HT-29 (cell line): ENCODE data around the gene ADAMTSL2. TPM values are rescaled to one million over a fixed set of nuclear protein-coding genes. Genes with fewer than 3 reads are reported as not detected.

ENCODE experiments used
- DNase-seq: peaks from one replicate; pipeline ENCODE4 v3.0.0-alpha.2; 2015; ENCODE audit warnings: low spot score
- total RNA-seq: library from RNA; depleted of rRNA; stranded (reverse); fragments of >200 nt; shearing (Covaris generic); gene quantifications from 2 replicates; pipeline ENCODE4 v1.2.3, GENCODE V29; 2014

The ADAMTSL2 gene
- total RNA-seq, 1 experiment from 2014 or later, result 0.25 TPM

GRCh38 chr9:133517711-133518110 lies 16.8 kb upstream of the ADAMTSL2 start:
- DNase-seq, result no peak

- no peak for DNase-seq
Observed at GRCh38 chr9:133518200-133518599, 16.3 kb upstream of the ADAMTSL2 start.

- no peak for DNase-seq
Observed at GRCh38 chr9:133518706-133519449, 15.6 kb upstream of the ADAMTSL2 start.

GRCh38 chr9:133519693-133520092 lies 14.8 kb upstream of the ADAMTSL2 start:
- no peak for DNase-seq

GRCh38 chr9:133520121-133520835 lies 14.2 kb upstream of the ADAMTSL2 start:
- DNase-seq, result no peak

GRCh38 chr9:133521122-133522072 lies 13.1 kb upstream of the ADAMTSL2 start:
- DNase-seq, result no peak

- no peak for DNase-seq
Observed at GRCh38 chr9:133522073-133522910, 12.2 kb upstream of the ADAMTSL2 start.

- DNase-seq, result no peak
Observed at GRCh38 chr9:133523106-133523505, 11.4 kb upstream of the ADAMTSL2 start.

- DNase-seq, result no peak
Observed at GRCh38 chr9:133524146-133524545, 10.4 kb upstream of the ADAMTSL2 start.

- no peak for DNase-seq
Observed at GRCh38 chr9:133524679-133525228, 9.8 kb upstream of the ADAMTSL2 start, which contains the start of gene MYMK. Gene MYMK (minus strand): TSS chr9:133524959. CDS start chr9:133524844, 115 bp downstream.

- no peak for DNase-seq
Observed at GRCh38 chr9:133525677-133526076, 8.8 kb upstream of the ADAMTSL2 start.

GRCh38 chr9:133526721-133527321 lies 7.7 kb upstream of the ADAMTSL2 start:
- DNase-seq, result no peak

GRCh38 chr9:133527444-133527920 lies 7.0 kb upstream of the ADAMTSL2 start:
- DNase-seq, result no peak

GRCh38 chr9:133528001-133528875 lies 6.3 kb upstream of the ADAMTSL2 start:
- DNase-seq, result no peak

GRCh38 chr9:133528876-133529241 lies 5.6 kb upstream of the ADAMTSL2 start:
- no peak for DNase-seq

- DNase-seq, result no peak
Observed at GRCh38 chr9:133529457-133529856, 5.0 kb upstream of the ADAMTSL2 start.

GRCh38 chr9:133529874-133530273 lies 4.6 kb upstream of the ADAMTSL2 start:
- DNase-seq, result no peak

GRCh38 chr9:133531293-133531692 lies 3.2 kb upstream of the ADAMTSL2 start:
- no peak for DNase-seq
